Duodenal mucosa (tissue), 2 donors: ENCODE measurements around the gene GCSAM.
A peak's percentile ranks its signal among the peaks of the same experiment; 100 is the strongest.

Source experiments
- H3K27ac ChIP-seq: one replicate; pipeline ENCODE4 v1.7.0; 2013; ENCODE audit warnings: low read depth, low read length
- H3K27me3 ChIP-seq, 2 donors: one replicate each; pipeline ENCODE4 v1.7.0; 2013; ENCODE audit warnings: low read length in 2 of 2, control low read depth in 1 of 2; ENCODE audit not compliant: insufficient read depth in 2 of 2, control insufficient read depth in 1 of 2
- H3K36me3 ChIP-seq, 2 donors: one replicate each; pipeline ENCODE4 v1.7.0; 2013; ENCODE audit warnings: low read length in 2 of 2, control low read depth in 1 of 2; ENCODE audit not compliant: insufficient read depth in 2 of 2, control insufficient read depth in 1 of 2
- H3K4me1 ChIP-seq, 2 donors: one replicate each; pipeline ENCODE4 v1.7.0; 2013; ENCODE audit warnings: low read length in 2 of 2, control low read depth in 1 of 2; ENCODE audit not compliant: insufficient read depth in 2 of 2, control insufficient read depth in 1 of 2
- H3K4me3 ChIP-seq, 2 donors: one replicate each; pipeline ENCODE4 v1.7.0; 2013; ENCODE audit warnings: low read length in 2 of 2, low read depth in 1 of 2
- H3K9ac ChIP-seq, 2 donors: one replicate each; pipeline ENCODE4 v1.7.0; 2013; ENCODE audit warnings: low read length in 2 of 2, low read depth in 1 of 2
- H3K9me3 ChIP-seq, 2 donors: one replicate each; pipeline ENCODE4 v1.7.0; 2013; ENCODE audit warnings: low read length in 2 of 2, control low read depth in 1 of 2; ENCODE audit not compliant: control insufficient read depth in 1 of 2

The GCSAM gene

GRCh38 chr3:112089956-112090886, 42.8 kb downstream of the GCSAM start:
- H3K27ac ChIP-seq, result no peak overlapping the region
- H3K4me1 ChIP-seq, result peaks cover 22 to 30% of the 10 kb centered on the region in 2 donors
- H3K9ac ChIP-seq, result no peak overlapping the region

GRCh38 chr3:112088944-112089343, 44.1 kb downstream of the GCSAM start:
- Histone ChIP-seq H3K9me3 (no peaks in the 10 kb centered on the region), H3K27me3 (no peaks in the 10 kb centered on the region)

More at GRCh38 chr3:112089956-112090886, 42.8 kb downstream of the GCSAM start:
- Histone ChIP-seq H3K4me3 (no peak overlapping the region), H3K9me3 (no peaks in the 10 kb centered on the region), H3K36me3 (no peaks in the 10 kb centered on the region), H3K27me3 (no peaks in the 10 kb centered on the region)

GRCh38 chr3:112087746-112088145, 45.3 kb downstream of the GCSAM start:
- Histone ChIP-seq H3K9me3 (no peaks in the 10 kb centered on the region), H3K4me3 (peak overlapping the region; percentile 2 to 42), H3K36me3 (no peaks in the 10 kb centered on the region), H3K27ac (no peak overlapping the region), H3K9ac (no peak overlapping the region), H3K27me3 (no peaks in the 10 kb centered on the region), H3K4me1 (peaks cover 32 to 39% of the 10 kb centered on the region in 2 donors)

More at GRCh38 chr3:112088944-112089343, 44.1 kb downstream of the GCSAM start:
- Histone ChIP-seq H3K36me3 (no peaks in the 10 kb centered on the region), H3K27ac (no peak overlapping the region), H3K9ac (no peak overlapping the region), H3K4me3 (no peak overlapping the region), H3K4me1 (peaks cover 32 to 41% of the 10 kb centered on the region in 2 donors)

- Histone ChIP-seq H3K36me3 (no peaks in the 10 kb centered on the region), H3K4me3 (peak overlapping the region; percentile 67 to 79), H3K4me1 (peaks cover 32 to 33% of the 10 kb centered on the region in 2 donors), H3K9ac (peak overlapping the region; percentile 51 to 69), H3K9me3 (no peaks in the 10 kb centered on the region), H3K27me3 (no peaks in the 10 kb centered on the region), H3K27ac (no peak overlapping the region)
These were observed 46.0 kb downstream of the GCSAM start for GRCh38 chr3:112086875-112087524.

GRCh38 chr3:112086076-112086854, 46.8 kb downstream of the GCSAM start, which contains the start of gene C3orf52:
TSS of gene C3orf52 (plus strand) at chr3:112086389. CDS start at chr3:112086408, 19 bp downstream.
- Histone ChIP-seq H3K27ac (peak within 1 kb of the TSS; percentile 60), H3K4me3 (peak within 1 kb of the TSS; percentile 67 to 79), H3K36me3 (no peaks in the 10 kb centered on the region), H3K4me1 (peaks cover 30 to 31% of the 10 kb centered on the region in 2 donors), H3K9me3 (no peaks in the 10 kb centered on the region), H3K9ac (peak within 1 kb of the TSS; percentile 51 to 69), H3K27me3 (no peaks in the 10 kb centered on the region)

- peak overlapping the region; percentile 40 for H3K27ac ChIP-seq
- no peaks in the 10 kb centered on the region for H3K27me3 ChIP-seq
- no peaks in the 10 kb centered on the region for H3K9me3 ChIP-seq
- H3K36me3 ChIP-seq, result no peaks in the 10 kb centered on the region
- H3K9ac ChIP-seq, result peak overlapping the region; percentile 51 to 69
- H3K4me3 ChIP-seq, result peak overlapping the region; percentile 67 to 79
- H3K4me1 ChIP-seq, result peaks cover 25 to 27% of the 10 kb centered on the region in 2 donors
These were observed 47.3 kb downstream of the GCSAM start for GRCh38 chr3:112085735-112086075.

GRCh38 chr3:112084980-112085705, 47.9 kb downstream of the GCSAM start:
- peak overlapping the region; percentile 51 to 69 for H3K9ac ChIP-seq
- H3K27ac ChIP-seq, result no peak overlapping the region

GRCh38 chr3:112083239-112083638, 49.8 kb downstream of the GCSAM start:
- Histone ChIP-seq H3K4me1 (peaks cover 21 to 25% of the 10 kb centered on the region in 2 donors), H3K27me3 (no peaks in the 10 kb centered on the region), H3K36me3 (no peaks in the 10 kb centered on the region), H3K9ac (no peak overlapping the region), H3K9me3 (no peaks in the 10 kb centered on the region), H3K27ac (no peak overlapping the region), H3K4me3 (no peak overlapping the region)

More at GRCh38 chr3:112084980-112085705, 47.9 kb downstream of the GCSAM start:
- H3K9me3 ChIP-seq, result no peaks in the 10 kb centered on the region
- no peaks in the 10 kb centered on the region for H3K36me3 ChIP-seq
- H3K4me3 ChIP-seq, result peak overlapping the region; percentile 67 to 79
- peaks cover 21 to 25% of the 10 kb centered on the region in 2 donors for H3K4me1 ChIP-seq
- no peaks in the 10 kb centered on the region for H3K27me3 ChIP-seq
